Skeletal muscle tissue (tissue), 4 donors: Measurements from ENCODE around the gene MRTFA. TPM values are rescaled to one million over a fixed set of nuclear protein-coding genes. Genes with fewer than 3 reads are reported as not detected.

Experiments used
- H3K27ac ChIP-seq: one replicate; pipeline ENCODE4 v1.7.0; 2013; ENCODE audit warnings: mild to moderate bottlenecking, low read depth, low read length, inconsistent platforms
- H3K27me3 ChIP-seq, 3 donors: one replicate each; pipeline ENCODE4 v1.7.0; 2013; ENCODE audit warnings: low read length in 3 of 3; ENCODE audit not compliant: control insufficient read depth in 3 of 3, insufficient read depth in 3 of 3
- H3K36me3 ChIP-seq, 3 donors: one replicate each; pipeline ENCODE4 v1.7.0; 2013; ENCODE audit warnings: low read length in 3 of 3; ENCODE audit not compliant: control insufficient read depth in 3 of 3, insufficient read depth in 3 of 3
- H3K4me1 ChIP-seq, 3 donors: one replicate each; pipeline ENCODE4 v1.7.0; 2013; ENCODE audit warnings: low read length in 3 of 3, mild to moderate bottlenecking in 3 of 3; ENCODE audit not compliant: control insufficient read depth in 3 of 3, insufficient read depth in 3 of 3
- H3K4me3 ChIP-seq, 3 donors: one replicate each; pipeline ENCODE4 v1.7.0; 2013; ENCODE audit warnings: low read length in 3 of 3
- H3K9ac ChIP-seq, 3 donors: one replicate each; pipeline ENCODE4 v1.7.0; 2013; ENCODE audit warnings: low read length in 3 of 3, mild to moderate bottlenecking in 3 of 3, moderate library complexity in 2 of 3, low read depth in 1 of 3
- H3K9me3 ChIP-seq, 3 donors: one replicate each; pipeline ENCODE4 v1.7.0; 2013; ENCODE audit warnings: low read length in 3 of 3; ENCODE audit not compliant: control insufficient read depth in 3 of 3
- total RNA-seq: library from RNA; depleted of rRNA; stranded (reverse); fragments of >200 nt; gene quantifications from one replicate; pipeline ENCODE4 v1.2.3, GENCODE V29; 2014
- donor health status: Osteomylitis.

MRTFA gene
- total RNA-seq, 1 donor from 2014 or later, result 25.6 TPM

DNA sequence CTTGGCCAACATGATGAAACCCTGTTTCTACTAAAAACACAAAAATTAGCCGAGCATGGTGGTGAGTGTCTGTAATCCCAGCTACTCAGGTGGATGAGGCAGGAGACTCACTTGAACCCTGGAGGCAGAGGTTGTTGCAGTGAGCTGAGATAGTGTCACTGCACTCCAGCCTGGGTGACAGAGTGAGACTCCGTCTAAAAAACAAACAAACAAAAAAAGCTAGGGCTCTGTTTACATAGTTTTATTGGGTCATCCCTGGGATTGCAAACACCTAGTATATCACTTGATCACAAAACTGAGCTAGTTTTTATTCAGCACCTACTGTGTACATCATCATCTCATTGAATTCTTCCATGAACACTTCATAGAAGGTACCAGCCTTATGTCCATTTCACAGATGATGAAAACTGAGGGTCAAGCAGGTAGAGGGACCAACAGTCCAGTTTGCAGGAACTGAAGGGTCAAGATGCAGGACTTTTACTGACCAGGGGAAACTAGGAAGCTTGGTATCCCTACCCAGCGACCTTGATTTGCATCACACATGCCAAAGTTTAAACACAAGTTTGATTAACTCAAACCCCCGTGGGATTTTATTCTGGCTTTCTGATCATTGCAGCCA is 9.2 kb upstream of the MRTFA start:
- no peaks in the 10 kb centered on the region for H3K9me3 ChIP-seq
- H3K4me1 ChIP-seq, result peaks cover 0 to 3% (median 0%) of the 10 kb centered on the region in 3 donors
- H3K36me3 ChIP-seq, result no peaks in the 10 kb centered on the region
- H3K9ac ChIP-seq, result no peak overlapping the region
- no peak overlapping the region for H3K4me3 ChIP-seq
- no peak overlapping the region for H3K27ac ChIP-seq
- no peaks in the 10 kb centered on the region for H3K27me3 ChIP-seq

DNA sequence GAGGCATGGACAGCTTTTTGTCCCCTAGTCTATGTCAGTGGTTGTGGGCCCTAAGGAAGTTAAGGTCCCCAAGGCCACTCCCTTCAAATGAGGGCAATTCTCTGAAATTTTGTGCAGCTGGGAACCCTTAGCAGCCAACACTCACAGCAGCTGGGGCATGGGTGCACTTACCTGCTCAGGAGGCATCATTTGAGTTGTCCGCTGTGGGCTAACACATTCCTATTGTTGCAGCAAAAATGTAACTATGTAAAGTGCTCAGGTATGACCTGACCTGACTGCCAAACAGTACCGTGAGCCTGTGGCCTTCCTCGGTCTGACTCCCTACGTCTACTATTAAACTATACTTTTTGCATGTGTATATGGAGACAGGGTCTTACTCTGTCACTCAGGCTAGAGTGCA is 5.8 kb upstream of the MRTFA start:
- no peak overlapping the region for H3K27ac ChIP-seq
- H3K4me1 ChIP-seq, result peaks cover 5 to 8% (median 6%) of the 10 kb centered on the region in 3 donors
- H3K9ac ChIP-seq, result no peak overlapping the region
- H3K36me3 ChIP-seq, result no peaks in the 10 kb centered on the region
- no peaks in the 10 kb centered on the region for H3K27me3 ChIP-seq
- H3K4me3 ChIP-seq, result no peak overlapping the region
- H3K9me3 ChIP-seq, result no peaks in the 10 kb centered on the region

DNA sequence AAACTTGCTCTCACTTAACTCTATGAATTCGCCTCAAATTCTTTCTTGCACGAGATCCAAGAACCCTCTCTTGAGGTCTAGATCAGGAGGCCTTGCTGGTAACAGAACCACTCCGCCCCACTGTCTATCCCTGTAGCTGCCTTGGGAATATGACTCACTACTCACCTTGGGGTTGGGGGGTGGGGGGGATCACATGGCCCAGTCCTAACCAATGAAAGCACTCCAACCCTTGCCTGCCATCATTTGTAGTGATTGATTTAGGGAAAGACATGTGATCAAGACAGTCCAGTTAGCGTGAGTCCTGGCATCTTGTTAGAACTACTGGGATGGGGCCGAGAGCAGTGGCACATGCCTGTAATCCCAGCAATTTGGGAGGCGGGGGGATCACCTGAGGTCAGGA is 4.8 kb upstream of the MRTFA start:
- Histone ChIP-seq H3K9ac (no peak overlapping the region), H3K27me3 (no peaks in the 10 kb centered on the region), H3K4me3 (no peak overlapping the region), H3K9me3 (no peaks in the 10 kb centered on the region), H3K4me1 (peaks cover 5 to 8% (median 7%) of the 10 kb centered on the region in 3 donors), H3K27ac (no peak overlapping the region), H3K36me3 (no peaks in the 10 kb centered on the region)

DNA sequence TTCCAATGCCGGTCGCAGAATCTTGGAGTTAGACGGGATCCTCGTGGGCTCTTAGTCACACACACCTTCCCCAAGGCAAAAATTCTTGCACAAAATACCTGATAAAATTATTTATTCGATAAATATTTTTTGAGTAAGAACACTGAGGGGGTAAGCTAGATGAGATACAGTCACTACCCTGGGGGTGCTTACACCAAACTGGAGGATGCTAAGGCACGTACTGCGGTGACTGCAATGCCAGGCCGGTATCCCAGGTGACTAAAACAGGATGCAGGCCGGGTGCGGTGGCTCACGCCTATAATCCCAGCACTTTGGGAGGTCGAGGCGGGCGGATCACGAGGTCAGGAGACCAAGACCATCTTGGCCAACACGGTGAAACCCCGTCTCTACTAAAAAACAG is 1.7 kb upstream of the MRTFA start:
- Histone ChIP-seq H3K4me1 (peaks cover 17 to 23% (median 22%) of the 10 kb centered on the region in 3 donors), H3K9me3 (no peaks in the 10 kb centered on the region), H3K9ac (no peak overlapping the region), H3K4me3 (peak overlapping the region in 2 of 3 donors; percentile 96), H3K27ac (no peak overlapping the region), H3K36me3 (no peaks in the 10 kb centered on the region), H3K27me3 (no peaks in the 10 kb centered on the region)

DNA sequence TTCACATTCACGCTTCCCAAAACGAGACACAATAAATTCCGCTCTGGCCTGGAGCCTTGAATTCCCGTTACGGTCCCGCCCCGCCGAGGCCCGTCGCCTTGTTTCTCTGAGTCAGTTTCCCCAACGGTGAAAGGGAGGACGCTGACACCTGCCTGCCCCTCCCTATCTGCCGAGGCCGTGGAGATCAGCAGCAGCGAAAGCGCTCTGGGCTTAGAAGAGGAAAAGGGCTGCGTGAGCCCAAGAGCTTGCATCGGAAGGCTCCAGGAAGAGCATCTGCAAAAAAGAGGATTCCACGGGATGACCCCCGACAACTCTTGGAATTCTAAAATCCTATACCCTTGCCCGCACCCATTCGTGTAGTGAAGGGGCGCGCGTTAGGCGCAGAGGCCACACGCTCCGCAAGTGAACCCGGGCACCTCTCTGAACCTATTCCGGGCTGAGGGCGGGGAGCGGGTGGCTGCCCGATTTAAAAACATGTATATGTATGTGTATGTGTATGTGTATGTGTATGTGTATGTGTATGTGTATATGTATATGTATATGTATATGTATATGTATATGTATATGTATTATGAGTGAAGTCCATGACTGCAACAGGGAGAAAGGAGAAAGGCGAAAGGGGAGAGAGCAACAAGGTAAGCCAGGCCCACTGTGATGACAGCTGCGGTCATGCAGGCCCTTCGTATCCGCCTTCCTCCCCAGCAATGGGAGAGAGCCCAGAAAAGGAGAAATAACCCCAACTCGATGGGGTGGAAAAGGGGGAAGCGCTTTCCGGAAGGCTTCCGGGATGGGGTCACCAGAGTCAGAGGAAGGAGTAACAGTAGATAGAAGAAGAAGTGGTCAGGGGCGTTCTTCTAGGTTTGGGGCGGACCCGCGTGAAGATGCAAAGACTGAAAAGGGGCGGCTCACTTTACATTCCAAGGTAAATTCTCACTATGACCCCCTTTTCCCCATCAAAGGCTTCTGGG is 948 bp upstream of the MRTFA start:
- no peaks in the 10 kb centered on the region for H3K27me3 ChIP-seq
- no peaks in the 10 kb centered on the region for H3K36me3 ChIP-seq
- H3K4me3 ChIP-seq, result peak overlapping the region; percentile 96 to 97 (median 96)
- H3K4me1 ChIP-seq, result peaks cover 17 to 23% (median 22%) of the 10 kb centered on the region in 3 donors
- no peaks in the 10 kb centered on the region for H3K9me3 ChIP-seq
- H3K27ac ChIP-seq, result peak overlapping the region; percentile 97
- peak overlapping the region; percentile 96 to 99 (median 97) for H3K9ac ChIP-seq

DNA sequence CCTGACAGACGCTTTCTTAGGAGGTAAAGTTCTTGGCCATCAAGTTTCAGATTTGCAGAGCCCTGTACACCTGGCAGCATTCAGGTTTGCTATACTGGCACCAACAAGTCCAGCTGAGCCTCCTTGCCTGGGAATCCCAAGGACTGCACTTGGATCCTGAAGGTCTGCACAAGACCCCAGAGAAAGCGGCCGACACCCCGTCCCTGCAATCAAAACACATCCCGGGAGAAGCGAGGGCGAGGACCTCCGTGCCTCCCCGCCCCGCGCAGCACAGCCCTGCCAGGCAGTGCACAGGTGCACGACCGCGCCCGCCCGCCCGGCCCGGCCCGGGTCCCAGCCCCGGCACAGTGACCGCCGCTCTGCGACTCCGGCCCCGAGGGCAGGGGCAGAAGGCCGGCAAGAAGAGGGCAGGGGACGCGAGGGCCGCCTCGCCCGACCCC is 559 bp downstream of the MRTFA start:
- peak overlapping the region; percentile 83 to 87 (median 85) for H3K9ac ChIP-seq
- H3K9me3 ChIP-seq, result no peaks in the 10 kb centered on the region
- no peaks in the 10 kb centered on the region for H3K36me3 ChIP-seq
- H3K27me3 ChIP-seq, result no peaks in the 10 kb centered on the region
- H3K27ac ChIP-seq, result peak overlapping the region; percentile 97
- H3K4me1 ChIP-seq, result peaks cover 17 to 28% (median 23%) of the 10 kb centered on the region in 3 donors
- H3K4me3 ChIP-seq, result peak overlapping the region; percentile 83 to 95 (median 92)

DNA sequence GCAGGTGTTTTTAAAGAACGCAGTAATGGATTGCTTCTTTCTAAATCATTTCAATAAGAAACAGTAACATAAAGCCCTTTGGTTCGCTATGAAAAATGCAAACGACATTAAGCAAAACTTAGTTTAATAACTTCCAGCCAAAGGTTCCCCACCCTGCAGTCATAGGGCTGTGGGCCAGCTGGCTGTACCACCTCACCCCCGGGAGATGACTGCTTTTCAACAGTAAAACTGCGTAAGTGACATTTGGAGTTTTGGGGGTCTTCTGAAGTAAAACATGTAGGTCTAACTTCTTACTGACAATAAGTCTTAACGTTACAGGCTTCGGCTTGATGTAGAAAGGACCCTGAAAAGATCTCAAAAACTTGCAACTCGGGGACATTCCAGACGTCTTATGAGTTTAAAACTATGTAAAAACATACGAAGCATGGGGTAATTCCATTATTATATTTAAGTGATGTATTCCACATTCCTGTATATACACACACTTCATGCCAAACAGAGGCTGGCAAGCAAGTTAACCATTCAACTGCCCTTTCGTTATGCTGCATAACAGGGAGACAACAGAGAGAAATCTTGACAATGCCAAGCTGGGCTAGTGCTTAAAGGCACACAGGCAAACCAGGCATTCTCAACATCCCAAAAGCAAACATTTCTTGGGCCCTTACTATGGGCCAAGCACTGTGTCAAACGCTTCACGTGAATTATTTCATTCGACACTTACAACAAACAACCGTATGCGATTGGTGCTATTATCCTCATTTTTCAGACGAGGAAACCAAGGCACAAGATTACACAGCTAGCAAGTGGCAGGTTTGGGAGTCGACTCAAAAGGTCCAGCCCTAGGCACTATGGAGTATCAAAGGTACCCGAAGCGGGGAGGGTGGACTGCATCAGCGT is 1.2 kb downstream of the MRTFA start:
- Histone ChIP-seq H3K9me3 (no peaks in the 10 kb centered on the region), H3K27me3 (no peaks in the 10 kb centered on the region), H3K36me3 (no peaks in the 10 kb centered on the region), H3K4me1 (peaks cover 17 to 28% (median 23%) of the 10 kb centered on the region in 3 donors), H3K4me3 (peak overlapping the region; percentile 83 to 95 (median 92)), H3K27ac (peak overlapping the region; percentile 97), H3K9ac (peak overlapping the region; percentile 83 to 87 (median 85))

DNA sequence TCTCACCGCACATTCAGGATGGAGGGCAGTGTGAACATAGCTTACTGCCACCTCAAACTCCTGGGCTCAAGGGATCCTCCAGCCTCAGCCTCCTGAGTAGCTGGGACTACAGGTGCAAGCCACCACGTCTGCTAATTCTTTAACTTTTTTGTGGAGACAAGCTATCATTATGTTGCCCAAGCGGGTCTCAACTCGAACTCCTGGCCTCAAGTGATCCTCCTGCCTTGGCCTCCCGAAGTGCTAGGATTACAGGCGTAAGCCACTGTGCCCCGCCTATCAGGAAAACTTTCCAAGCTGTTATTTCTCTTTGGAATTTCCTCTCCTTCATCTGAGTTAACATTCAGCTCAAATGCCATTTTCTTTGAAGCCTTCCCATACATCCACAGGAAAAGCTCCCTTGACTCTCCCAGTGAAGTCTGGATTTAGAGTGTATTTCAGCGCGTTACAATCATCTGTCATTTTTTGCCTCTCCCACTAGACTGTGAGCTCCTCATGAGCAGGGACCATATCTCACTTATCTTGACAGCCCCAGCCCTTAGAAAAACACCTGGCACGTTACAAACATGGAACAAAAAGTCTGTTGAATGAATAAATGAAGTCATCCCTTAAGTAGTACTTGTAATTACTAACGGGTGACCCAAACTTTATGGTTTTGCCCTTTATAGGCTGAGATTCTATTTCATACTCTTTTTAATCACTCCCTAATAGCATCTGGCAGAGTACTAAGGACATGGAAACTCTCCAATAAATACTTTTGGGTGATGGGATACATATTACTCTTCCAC is 2.2 kb downstream of the MRTFA start:
- H3K27me3 ChIP-seq, result no peaks in the 10 kb centered on the region
- H3K4me3 ChIP-seq, result peak overlapping the region in 1 of 3 donors; percentile 95
- H3K27ac ChIP-seq, result no peak overlapping the region
- H3K9ac ChIP-seq, result peak overlapping the region in 1 of 3 donors; percentile 83
- peaks cover 17 to 28% (median 23%) of the 10 kb centered on the region in 3 donors for H3K4me1 ChIP-seq
- H3K9me3 ChIP-seq, result no peaks in the 10 kb centered on the region
- H3K36me3 ChIP-seq, result no peaks in the 10 kb centered on the region

DNA sequence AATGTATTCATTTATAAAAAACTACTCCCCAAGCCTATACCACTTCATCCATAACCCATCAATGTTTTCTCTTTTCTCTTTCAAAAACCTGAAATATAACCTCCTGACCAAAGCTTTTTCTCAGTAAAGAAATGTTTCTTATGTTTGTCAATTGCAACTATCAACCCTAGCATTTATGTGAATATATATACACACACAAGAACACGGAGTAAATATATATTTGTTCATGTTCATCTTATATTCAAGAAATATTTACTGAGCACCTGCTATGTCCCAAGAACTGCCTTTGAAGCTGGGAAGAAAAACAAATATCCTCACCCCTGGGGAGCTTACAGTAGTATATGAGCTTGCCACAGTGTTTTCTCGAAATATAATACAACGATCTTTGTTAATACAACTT is 3.5 kb downstream of the MRTFA start:
- Histone ChIP-seq H3K36me3 (no peaks in the 10 kb centered on the region), H3K4me1 (peaks cover 18 to 34% (median 26%) of the 10 kb centered on the region in 3 donors), H3K9me3 (no peaks in the 10 kb centered on the region), H3K9ac (no peak overlapping the region), H3K27me3 (no peaks in the 10 kb centered on the region), H3K4me3 (no peak overlapping the region), H3K27ac (no peak overlapping the region)
